Vagina (tissue), 2 donors: ENCODE results near the gene SUGCT. TPM values are rescaled to one million over a fixed set of nuclear protein-coding genes. Genes with fewer than 3 reads are reported as not detected.

ENCODE experiments used
- DNase-seq, 2 donors: peaks; one replicate each; pipeline ENCODE4 v3.0.0-alpha.2; 2017; ENCODE audit errors: extremely low spot score in 2 of 2
- H3K27ac ChIP-seq: fragments of 200-600 bp; sonication (generic); one replicate; pipeline ENCODE4 v1.5.1; 2019
- H3K27me3 ChIP-seq: fragments of 200-600 bp; sonication (generic); one replicate; pipeline ENCODE4 v1.5.1; 2019
- H3K36me3 ChIP-seq, 2 donors: fragments of 200-600 bp; sonication (generic); one replicate each; pipeline ENCODE4 v1.5.1; 2017 to 2019
- H3K4me1 ChIP-seq: fragments of 200-600 bp; sonication (generic); one replicate; pipeline ENCODE4 v1.5.1; 2019
- H3K4me3 ChIP-seq, 2 donors: fragments of 200-600 bp; sonication (generic); 1 replicate in 1 of 2; 2 replicates in 1 of 2; pipeline ENCODE4 v1.5.1; 2016 to 2019
- H3K9me3 ChIP-seq: fragments of 200-600 bp; sonication (generic); one replicate; pipeline ENCODE4 v1.5.1; 2019
- POLR2A ChIP-seq, 2 donors: fragments of 450-650 bp; IDR thresholded peaks; one replicate each; pipeline ENCODE4 v1.6.1; 2017; ENCODE audit warnings: antibody characterized with exemption in 2 of 2, mild to moderate bottlenecking in 2 of 2, moderate library complexity in 2 of 2
- POLR2AphosphoS5 ChIP-seq, 2 donors: sonication (generic); formaldehyde crosslinking; IDR thresholded peaks; one replicate each; pipeline ENCODE4 v1.9.0; 2017; ENCODE audit warnings: antibody characterized with exemption in 2 of 2, mild to moderate bottlenecking in 2 of 2, low read depth in 1 of 2; ENCODE audit not compliant: insufficient read depth in 1 of 2
- intact Hi-C: fragments of 100-400 bp; cut with DNase I; formaldehyde crosslinking; loops from one replicate; pipeline ENCODE4 v1.15.1; 2023
- total RNA-seq: library from RNA; depleted of rRNA; stranded (reverse); fragments of >200 nt; gene quantifications from one replicate; pipeline ENCODE4 v1.2.3, GENCODE V29; 2016
- TF ChIP-seq, protein P1 (sequence below), 3 experiments: fragments of 450-650 bp in 2 of 3; fragments of 200-600 bp in 1 of 3; sonication (generic) in 1 of 3; IDR thresholded peaks; one replicate each; pipeline ENCODE4 v1.5.1; 2017 to 2019; ENCODE audit warnings: antibody characterized with exemption in 3 of 3, mild to moderate bottlenecking in 2 of 3, moderate library complexity in 2 of 3

The SUGCT gene
- total RNA-seq, 1 donor from 2014 or later = 2.2 TPM

DNA sequence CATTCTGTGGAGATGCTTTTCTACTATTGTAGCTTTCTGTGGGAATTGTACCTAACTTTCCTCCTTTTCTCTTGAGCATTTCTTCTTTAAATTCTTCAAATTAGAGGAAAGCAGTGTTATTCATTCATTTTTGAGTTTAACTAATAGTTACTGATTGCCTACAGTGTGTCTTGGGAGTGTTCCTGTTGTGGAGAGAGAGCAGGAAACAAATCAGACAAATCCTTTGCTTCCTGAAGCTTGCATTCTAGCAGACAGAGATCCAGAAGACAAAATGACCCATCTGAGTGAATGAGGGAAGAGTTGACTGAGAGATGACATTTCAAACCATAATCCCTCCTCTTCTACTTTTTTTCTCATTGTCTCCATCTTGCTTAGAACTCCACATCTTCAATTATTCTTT is 170.4 kb downstream of the SUGCT start:
- TF ChIP-seq POLR2AphosphoS5 (IDR thresholded peaks at IDR 0.05; ENCODE audit: insufficient read depth in 1 of 2, low read depth in 1 of 2) (no peak), POLR2A (IDR thresholded peaks at IDR 0.05) (no peak)
- TF ChIP-seq, protein P1, sequence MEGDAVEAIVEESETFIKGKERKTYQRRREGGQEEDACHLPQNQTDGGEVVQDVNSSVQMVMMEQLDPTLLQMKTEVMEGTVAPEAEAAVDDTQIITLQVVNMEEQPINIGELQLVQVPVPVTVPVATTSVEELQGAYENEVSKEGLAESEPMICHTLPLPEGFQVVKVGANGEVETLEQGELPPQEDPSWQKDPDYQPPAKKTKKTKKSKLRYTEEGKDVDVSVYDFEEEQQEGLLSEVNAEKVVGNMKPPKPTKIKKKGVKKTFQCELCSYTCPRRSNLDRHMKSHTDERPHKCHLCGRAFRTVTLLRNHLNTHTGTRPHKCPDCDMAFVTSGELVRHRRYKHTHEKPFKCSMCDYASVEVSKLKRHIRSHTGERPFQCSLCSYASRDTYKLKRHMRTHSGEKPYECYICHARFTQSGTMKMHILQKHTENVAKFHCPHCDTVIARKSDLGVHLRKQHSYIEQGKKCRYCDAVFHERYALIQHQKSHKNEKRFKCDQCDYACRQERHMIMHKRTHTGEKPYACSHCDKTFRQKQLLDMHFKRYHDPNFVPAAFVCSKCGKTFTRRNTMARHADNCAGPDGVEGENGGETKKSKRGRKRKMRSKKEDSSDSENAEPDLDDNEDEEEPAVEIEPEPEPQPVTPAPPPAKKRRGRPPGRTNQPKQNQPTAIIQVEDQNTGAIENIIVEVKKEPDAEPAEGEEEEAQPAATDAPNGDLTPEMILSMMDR (IDR thresholded peaks at IDR 0.05) = no peak
- intact Hi-C loops = no loop called here
- H3K9me3 ChIP-seq = no peaks in the 10 kb centered on the region
- no peaks in the 10 kb centered on the region for H3K36me3 ChIP-seq
- H3K4me1 ChIP-seq = no peaks in the 10 kb centered on the region
- no peak for DNase-seq
- H3K4me3 ChIP-seq = no peak overlapping the region
- no peaks in the 10 kb centered on the region for H3K27me3 ChIP-seq
- H3K27ac ChIP-seq = no peak overlapping the region

- intact Hi-C loops = no loop called here
- H3K9me3 ChIP-seq = no peaks in the 10 kb centered on the region
- H3K4me1 ChIP-seq = no peaks in the 10 kb centered on the region
- no peaks in the 10 kb centered on the region for H3K27me3 ChIP-seq
- no peak for DNase-seq
- H3K27ac ChIP-seq = no peak overlapping the region
- no peaks in the 10 kb centered on the region for H3K36me3 ChIP-seq
- TF ChIP-seq, protein P1 (IDR thresholded peaks at IDR 0.05) = no peak
- no peak for TF ChIP-seq POLR2AphosphoS5 (IDR thresholded peaks at IDR 0.05; ENCODE audit: insufficient read depth in 1 of 2, low read depth in 1 of 2)
- TF ChIP-seq POLR2A (IDR thresholded peaks at IDR 0.05) = no peak
- no peak overlapping the region for H3K4me3 ChIP-seq
Measured at GRCh38 chr7:40306025-40306424, 171.2 kb downstream of the SUGCT start.

GRCh38 chr7:40306596-40306995 is 171.8 kb downstream of the SUGCT start:
- H3K27ac ChIP-seq = no peak overlapping the region
- no peaks in the 10 kb centered on the region for H3K36me3 ChIP-seq
- H3K4me1 ChIP-seq = no peaks in the 10 kb centered on the region
- TF ChIP-seq, protein P1 (IDR thresholded peaks at IDR 0.05) = no peak
- TF ChIP-seq POLR2AphosphoS5 (IDR thresholded peaks at IDR 0.05; ENCODE audit: insufficient read depth in 1 of 2, low read depth in 1 of 2) (no peak), POLR2A (IDR thresholded peaks at IDR 0.05) (no peak)
- no peak for DNase-seq
- H3K27me3 ChIP-seq = no peaks in the 10 kb centered on the region
- no peak overlapping the region for H3K4me3 ChIP-seq
- intact Hi-C loops = no loop called here
- no peaks in the 10 kb centered on the region for H3K9me3 ChIP-seq

DNA sequence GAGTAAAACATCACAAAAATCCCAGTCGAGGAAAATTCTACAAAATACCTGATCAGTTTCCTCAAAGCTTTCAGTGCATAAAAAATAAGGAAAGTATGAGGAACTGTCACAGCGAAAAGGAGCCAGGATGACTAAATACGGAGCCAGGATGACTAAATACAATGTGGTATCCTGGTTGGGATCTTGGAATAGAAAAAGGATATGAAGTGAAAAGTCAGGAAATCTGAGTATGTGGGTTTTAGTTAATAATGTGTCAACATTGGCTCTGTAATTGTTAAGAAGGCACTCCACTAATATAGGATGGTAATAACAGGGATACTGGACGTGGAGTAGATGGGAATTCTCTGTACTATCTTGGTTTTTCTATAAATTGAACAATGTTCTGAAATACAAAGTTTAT is 175.5 kb downstream of the SUGCT start:
- H3K4me3 ChIP-seq = no peak overlapping the region
- TF ChIP-seq POLR2AphosphoS5 (IDR thresholded peaks at IDR 0.05; ENCODE audit: insufficient read depth in 1 of 2, low read depth in 1 of 2) (no peak), POLR2A (IDR thresholded peaks at IDR 0.05) (no peak)
- TF ChIP-seq, protein P1 (IDR thresholded peaks at IDR 0.05) = no peak
- DNase-seq = no peak
- H3K36me3 ChIP-seq = no peaks in the 10 kb centered on the region
- intact Hi-C loops = no loop called here
- no peaks in the 10 kb centered on the region for H3K27me3 ChIP-seq
- no peaks in the 10 kb centered on the region for H3K9me3 ChIP-seq
- no peak overlapping the region for H3K27ac ChIP-seq
- H3K4me1 ChIP-seq = no peaks in the 10 kb centered on the region

DNA sequence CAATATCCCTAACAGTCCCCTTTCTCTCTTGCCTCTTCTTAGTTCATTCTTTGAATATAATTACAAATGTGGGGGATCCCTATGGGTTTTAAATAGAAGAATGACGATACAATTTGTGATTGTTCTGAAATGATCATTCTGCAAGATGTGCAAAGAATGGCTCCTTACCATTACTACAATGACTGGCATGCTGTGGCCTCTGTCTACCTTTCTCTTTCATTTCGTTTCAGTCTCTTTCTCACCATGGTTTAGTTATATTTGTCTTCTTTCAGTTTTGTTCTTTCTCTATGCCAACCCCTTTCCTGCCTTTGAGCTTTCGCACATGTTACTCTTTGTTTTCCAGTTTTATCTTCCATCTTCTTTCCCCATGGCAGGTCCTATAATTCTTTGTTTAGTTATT is 176.5 kb downstream of the SUGCT start:
- Histone ChIP-seq H3K4me3 (no peak overlapping the region), H3K27ac (no peak overlapping the region), H3K9me3 (no peaks in the 10 kb centered on the region), H3K27me3 (no peaks in the 10 kb centered on the region), H3K4me1 (no peaks in the 10 kb centered on the region), H3K36me3 (no peaks in the 10 kb centered on the region)
- intact Hi-C loops = no loop called here
- no peak for DNase-seq
- TF ChIP-seq POLR2A (IDR thresholded peaks at IDR 0.05) (no peak), POLR2AphosphoS5 (IDR thresholded peaks at IDR 0.05; ENCODE audit: insufficient read depth in 1 of 2, low read depth in 1 of 2) (no peak)
- TF ChIP-seq, protein P1 (IDR thresholded peaks at IDR 0.05) = no peak
